Stimulated activated CD4-positive, alpha-beta T cell treated with anti-CD3 and anti-CD28 coated beads, Interleukin-15, amount 100 ng/mL, for 24 hours (primary cell): ENCODE data around the gene CRLF1.

Experiments
- DNase-seq: peaks from one replicate; pipeline ENCODE4 v3.0.0-alpha.2; 2020

CRLF1 gene

DNA sequence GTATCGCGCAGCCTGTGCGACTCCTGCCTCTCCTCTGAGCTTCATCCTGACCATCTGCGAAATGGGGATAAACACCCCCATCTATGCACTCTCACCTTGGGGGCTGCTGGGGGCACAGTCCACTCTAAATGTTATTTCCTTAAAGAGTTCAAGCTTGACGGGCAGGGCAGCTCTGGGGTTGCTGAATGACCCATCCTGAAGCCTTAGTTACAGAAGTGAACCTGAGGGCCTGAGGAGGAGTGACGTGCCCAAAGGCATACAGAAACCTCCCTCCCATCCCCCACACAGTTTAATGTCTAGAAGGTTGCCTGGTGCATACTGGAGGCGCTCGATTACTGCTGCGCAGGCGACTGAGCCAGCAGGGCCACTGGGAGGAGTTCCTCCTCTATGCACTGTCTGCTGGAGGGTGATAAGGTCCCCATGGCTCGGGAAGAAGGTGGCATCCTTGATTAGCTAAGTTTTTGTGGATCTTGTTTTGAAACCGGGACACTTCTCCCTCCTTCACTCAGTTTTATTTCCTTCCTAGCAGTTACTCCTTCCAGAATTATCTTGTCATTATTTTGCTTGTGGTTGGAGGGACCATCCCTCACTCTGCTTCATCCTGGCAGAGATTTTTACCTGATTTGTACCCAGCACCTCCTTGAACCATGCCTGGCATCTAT, 62.7 kb downstream of the CRLF1 start:
- peak; percentile 84 for DNase-seq
